Measurements from ENCODE around the gene SAT2.

DNA sequence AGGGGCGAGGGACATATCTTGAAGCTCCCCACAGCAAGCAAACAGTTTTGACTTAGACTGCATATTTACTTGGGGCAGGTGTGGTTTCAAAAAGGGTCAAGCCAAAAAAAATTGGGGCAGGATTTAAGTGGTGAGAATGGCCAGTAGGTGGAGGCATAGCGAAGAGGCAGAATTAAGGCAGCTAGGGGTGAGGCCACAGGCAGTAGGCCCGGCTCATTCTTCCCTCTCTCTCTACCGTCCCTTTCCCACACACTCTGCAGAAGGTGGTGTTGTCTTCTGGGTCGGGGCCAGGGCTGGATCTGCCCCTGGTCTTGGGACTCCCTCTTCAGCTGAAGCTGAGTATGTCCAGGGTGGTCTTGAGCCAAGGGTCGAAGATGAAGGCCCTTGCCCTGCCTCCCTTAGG lies 4.9 kb upstream of the SAT2 start:
- TF ChIP-seq, protein P1, sequence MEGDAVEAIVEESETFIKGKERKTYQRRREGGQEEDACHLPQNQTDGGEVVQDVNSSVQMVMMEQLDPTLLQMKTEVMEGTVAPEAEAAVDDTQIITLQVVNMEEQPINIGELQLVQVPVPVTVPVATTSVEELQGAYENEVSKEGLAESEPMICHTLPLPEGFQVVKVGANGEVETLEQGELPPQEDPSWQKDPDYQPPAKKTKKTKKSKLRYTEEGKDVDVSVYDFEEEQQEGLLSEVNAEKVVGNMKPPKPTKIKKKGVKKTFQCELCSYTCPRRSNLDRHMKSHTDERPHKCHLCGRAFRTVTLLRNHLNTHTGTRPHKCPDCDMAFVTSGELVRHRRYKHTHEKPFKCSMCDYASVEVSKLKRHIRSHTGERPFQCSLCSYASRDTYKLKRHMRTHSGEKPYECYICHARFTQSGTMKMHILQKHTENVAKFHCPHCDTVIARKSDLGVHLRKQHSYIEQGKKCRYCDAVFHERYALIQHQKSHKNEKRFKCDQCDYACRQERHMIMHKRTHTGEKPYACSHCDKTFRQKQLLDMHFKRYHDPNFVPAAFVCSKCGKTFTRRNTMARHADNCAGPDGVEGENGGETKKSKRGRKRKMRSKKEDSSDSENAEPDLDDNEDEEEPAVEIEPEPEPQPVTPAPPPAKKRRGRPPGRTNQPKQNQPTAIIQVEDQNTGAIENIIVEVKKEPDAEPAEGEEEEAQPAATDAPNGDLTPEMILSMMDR (IDR thresholded peaks at IDR 0.05; ENCODE audit: low read length), result peak; percentile 64
- TF ChIP-seq EZH2 (optimal IDR thresholded peaks at IDR 0.05; ENCODE audit: low read depth, low read length), result no peak

Data from MM.1S (cell line).